Measurements from ENCODE around the gene MAML2.

Gene MAML2

DNA sequence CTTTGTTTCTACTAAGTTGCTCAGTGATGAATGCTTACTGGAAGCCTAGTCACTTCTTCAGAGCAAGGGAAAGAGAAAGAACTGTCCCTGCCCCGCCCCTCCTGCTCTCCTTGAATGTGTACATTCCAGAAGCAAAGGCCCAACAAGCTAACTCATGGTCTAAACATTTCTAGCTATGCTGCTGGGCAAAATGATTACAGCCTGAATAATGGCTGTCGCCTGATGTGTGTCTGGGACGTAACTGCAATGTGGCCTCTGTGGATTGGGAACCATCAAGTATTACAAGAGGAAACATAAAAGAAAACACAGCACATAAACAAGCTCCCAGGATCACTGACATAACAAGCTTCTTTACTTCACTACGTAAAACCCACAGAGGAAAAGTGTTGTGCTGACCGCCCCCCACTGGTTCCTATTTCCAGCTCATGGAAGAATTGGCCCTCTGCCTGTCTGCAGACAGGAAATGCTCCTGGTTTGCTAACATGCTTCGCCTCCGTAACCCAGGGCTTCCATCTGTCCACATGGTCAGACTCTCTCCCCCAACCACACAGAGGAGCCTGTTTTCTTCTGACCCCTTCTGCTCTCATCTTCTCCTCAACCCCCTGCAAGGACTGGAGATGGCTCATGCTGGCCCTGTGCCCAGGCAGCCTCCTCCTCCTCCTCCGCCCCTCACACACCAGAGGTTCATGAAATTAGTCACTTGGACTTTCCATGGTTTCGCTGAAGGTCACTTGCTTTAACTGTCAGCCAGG lies 187.2 kb downstream of the MAML2 start:
- DNase-seq (ENCODE audit: low read depth), result peak; percentile 98

DNA sequence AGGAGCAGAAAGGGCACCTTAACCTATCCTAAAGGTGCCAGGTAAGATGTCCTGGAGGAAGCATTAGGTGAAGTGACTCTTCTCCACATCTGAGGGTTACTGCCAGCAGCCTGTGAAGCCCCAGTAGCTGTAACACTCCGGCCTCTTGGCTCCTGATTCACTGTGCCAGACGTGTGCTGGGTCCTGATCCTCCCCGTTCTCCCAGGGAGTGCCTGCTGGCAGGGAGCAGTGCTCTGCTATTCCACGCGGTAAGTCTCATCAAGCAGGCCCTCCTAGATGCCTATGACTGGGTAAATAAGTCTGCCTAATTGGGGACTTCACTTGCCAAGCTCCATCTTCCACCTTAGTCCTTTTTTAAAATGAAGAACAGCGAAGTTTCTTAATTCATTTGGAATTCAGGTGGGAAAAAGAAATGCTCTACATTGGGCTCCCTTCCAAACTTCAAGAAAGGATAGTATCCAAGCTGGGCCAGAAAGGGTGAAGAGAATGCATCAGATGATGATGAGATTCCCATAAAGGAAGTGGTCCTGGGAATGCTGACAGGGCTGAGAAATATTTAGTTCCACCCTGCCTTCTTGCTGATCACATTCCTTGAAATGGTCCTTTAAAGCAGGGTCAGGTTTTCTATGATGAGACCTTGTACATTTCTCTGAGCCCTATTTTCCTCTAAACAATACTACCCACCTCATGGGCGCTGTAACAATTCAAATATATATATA lies 188.0 kb downstream of the MAML2 start:
- peak; percentile 64 for DNase-seq (ENCODE audit: low read depth)

- DNase-seq (ENCODE audit: low read depth), result no peak
Measured at GRCh38 chr11:96152623-96153022, 190.4 kb downstream of the MAML2 start.

- DNase-seq (ENCODE audit: low read depth), result no peak
Measured at GRCh38 chr11:96151501-96151900, 191.5 kb downstream of the MAML2 start.

DNA sequence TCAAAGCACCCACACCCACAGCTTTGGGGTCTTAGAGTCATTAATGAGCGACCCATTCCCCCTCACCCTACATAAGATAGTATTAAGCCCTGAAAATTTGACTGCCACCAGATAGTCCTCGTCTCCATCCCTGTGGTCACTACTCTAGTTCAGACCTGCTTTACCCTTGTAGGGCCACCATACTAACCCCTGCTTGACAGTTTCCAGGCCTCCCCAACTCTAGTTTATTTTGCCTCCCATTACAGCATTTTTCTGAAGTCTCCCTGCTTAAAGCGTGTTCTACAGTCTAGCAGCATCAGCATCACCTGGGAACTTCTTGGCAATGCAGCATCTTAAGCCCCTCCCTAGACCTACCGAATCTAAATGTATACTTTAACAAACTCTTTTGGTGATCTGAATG lies 192.4 kb downstream of the MAML2 start:
- DNase-seq (ENCODE audit: low read depth), result no peak

- DNase-seq (ENCODE audit: low read depth), result peak; percentile 90
Measured at GRCh38 chr11:96149743-96150555, 193.0 kb downstream of the MAML2 start.

- no peak for DNase-seq (ENCODE audit: low read depth)
Measured at GRCh38 chr11:96147906-96148486, 195.0 kb downstream of the MAML2 start.

DNA sequence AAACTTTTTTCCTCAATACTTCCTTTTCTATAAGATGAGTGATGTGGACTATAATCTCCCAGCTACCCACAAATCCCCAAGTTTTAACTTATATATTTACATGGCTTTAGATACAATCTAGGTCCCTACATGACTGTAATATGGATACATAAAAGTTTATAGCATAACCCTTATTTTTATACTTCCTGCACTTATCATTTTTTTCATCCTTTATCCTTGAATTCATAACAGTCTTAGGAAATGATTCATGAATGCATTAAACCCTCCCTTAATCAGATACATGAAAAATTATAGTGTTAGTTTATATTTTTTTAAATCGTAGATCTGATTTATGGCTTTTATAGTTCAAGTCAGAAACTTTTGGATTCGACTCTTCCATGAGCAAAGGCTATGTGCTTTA lies 195.8 kb downstream of the MAML2 start:
- peak; percentile 45 for DNase-seq (ENCODE audit: low read depth)

GRCh38 chr11:96146765-96147164 lies 196.2 kb downstream of the MAML2 start:
- no peak for DNase-seq (ENCODE audit: low read depth)

- peak; percentile 99 for DNase-seq (ENCODE audit: low read depth)
Measured at GRCh38 chr11:96145163-96145585, 197.8 kb downstream of the MAML2 start.

- DNase-seq (ENCODE audit: low read depth), result no peak
Measured at GRCh38 chr11:96144553-96144952, 198.4 kb downstream of the MAML2 start.

DNA sequence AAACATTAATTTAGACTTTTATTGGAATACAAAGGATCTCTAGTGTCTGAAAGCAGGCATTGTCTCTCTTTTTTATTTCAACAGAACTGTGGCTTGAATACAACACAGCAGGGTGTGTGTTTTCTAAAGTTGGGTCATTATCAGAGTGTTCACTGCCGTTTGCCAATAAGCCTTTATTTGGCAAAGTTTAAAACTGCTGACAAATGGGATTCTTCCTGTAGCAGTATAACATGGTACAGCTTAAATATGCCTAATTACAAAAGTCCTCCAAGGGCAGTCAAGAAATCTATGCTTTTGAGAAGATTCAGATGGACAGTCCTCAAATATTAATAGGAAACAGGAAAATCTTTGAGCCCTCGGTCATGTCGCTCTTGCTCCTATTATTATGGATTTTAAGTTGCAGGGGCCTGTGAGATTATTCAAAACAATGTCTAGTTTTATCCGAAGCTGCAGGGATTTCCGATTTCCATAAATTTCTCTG lies 199.9 kb downstream of the MAML2 start:
- DNase-seq (ENCODE audit: low read depth), result no peak

DNA sequence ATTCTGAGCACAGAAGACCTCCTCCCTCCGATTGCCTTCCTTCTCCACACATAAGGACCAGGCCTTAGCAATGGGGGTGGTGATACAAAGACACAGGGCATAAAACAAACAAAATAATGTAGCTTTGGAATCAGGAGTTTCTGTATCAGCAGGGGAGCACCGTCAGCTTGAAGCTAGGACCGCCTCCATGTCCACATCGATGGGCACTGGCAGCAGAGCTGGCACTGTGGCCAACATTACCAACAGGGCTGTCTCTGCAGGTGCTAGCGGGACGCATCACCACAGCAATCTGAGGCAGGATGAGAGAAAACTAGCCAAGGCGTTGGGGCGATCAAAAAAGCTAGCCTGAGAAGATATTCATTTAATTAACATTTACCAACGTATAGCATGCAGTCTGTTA lies 201.4 kb downstream of the MAML2 start:
- no peak for DNase-seq (ENCODE audit: low read depth)

DNA sequence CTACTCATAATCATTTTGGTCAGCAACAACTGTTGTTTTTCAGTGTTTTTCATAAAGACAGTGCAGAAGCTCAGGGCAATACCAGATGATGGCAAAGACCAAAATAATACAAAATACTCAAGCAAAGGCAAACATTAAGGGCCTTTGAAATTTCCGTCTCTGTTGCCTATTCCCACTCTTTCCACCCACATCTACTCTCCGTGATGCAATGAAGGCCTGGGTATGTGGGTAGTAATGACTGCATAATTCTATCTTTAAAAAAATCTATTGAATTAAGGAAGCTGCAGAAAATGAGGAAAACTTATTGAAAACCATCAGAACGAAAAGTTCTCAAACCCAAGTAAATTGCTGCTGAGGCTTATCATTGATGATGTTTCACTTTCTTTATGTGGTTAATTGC lies 203.3 kb downstream of the MAML2 start:
- no peak for DNase-seq (ENCODE audit: low read depth)

DNA sequence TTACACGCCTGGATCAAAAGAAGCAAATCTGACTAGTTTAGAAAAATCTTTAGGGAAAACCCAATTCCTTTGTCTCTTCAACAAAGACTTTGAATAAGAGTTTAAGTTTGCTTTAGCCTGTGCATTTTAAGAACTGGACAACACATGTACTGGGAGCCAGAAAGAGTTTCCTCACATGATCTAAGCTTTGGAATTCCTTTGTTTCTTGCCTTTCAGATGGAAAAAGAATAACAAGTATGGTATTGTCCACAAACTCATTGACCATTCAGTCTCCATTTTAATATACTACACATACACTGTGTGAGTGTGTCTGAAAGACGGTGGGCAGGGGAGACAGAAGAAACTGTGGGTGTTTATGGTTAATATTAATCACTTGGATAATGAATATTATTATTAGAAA lies 205.6 kb downstream of the MAML2 start:
- DNase-seq (ENCODE audit: low read depth), result no peak

DNA sequence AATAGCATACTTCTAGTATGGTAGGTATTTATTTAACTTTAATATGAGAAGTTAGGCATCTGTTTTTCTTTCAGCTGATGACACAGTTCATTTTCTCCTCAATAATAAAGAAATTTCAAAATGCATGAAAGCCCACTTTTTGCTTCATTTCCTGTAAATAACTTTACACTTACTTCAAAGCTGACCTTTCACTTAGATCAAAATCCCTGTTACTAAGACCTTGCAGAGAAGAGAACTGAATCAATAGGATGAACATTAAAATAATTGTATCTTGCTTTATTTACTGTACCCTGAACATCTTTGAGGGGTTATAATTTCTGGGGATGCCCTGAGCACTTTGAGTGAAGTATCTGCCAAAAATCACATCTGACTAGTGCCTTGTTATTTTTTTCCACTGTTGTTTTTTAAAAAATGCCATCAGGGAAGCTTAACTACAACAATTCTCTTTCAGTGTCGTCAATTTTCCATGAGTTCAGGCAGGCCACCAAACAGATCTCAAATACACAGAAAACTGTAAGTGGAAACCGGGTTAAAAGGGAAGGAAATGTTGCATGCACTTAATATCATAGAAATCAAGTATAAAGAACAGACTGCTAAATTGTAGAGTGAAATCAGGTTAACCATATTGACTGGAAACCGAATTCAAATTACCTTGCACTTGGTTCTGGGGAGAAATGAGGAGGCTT lies 206.2 kb downstream of the MAML2 start:
- no peak for DNase-seq (ENCODE audit: low read depth)

GRCh38 chr11:96134602-96135001 lies 208.4 kb downstream of the MAML2 start:
- peak; percentile 50 for DNase-seq (ENCODE audit: low read depth)

GRCh38 chr11:96132437-96132836 lies 210.6 kb downstream of the MAML2 start:
- DNase-seq (ENCODE audit: low read depth), result no peak

GRCh38 chr11:96130061-96130620 lies 212.9 kb downstream of the MAML2 start:
- DNase-seq (ENCODE audit: low read depth), result no peak

- no peak for DNase-seq (ENCODE audit: low read depth)
Measured at GRCh38 chr11:96127596-96127959, 215.4 kb downstream of the MAML2 start.

DNA sequence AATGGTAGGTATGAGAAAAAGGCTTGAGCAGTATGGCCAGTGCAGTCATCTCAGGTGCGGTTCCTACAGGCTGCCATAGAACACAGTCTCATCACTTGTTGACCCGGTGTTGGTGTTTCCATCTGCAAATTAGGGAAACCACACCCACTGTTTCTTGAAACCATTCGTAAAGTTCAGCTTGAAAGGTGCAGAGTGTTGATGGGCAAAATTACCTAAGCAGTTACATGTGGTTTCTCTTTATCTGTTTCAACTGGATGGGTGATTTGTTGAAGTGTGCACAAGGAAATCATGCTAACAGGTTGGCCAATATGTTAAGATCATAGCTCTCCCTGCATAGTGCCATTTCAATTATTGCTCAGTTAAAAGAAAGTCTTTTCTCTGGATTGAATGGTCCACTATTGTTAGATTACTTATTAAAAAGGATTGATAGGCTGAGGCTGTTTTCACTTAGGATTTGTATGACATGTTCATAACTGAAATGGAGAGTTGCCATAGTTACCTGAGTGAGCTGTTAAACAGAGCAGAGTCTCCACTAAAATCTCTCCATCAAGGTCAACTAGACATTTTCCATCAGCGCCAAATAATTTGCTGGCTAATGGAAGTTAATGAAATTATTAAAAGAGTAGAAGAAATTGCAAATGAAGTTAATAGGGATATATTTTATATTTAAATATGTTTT lies 215.9 kb downstream of the MAML2 start:
- no peak for DNase-seq (ENCODE audit: low read depth)
